HG03378 (cell line): ENCODE results near the gene SNTA1.
"Not testable (repeated sequence)": the region's sequence is repeated elsewhere in the genome, so short reads cannot be mapped to it uniquely, and the experiment has no call there.

Source experiments
- ATAC-seq: cut with Tn5 transposase; IDR thresholded peaks from one replicate; pipeline ENCODE4 v1.9.1; 2021; ENCODE audit warnings: mild to moderate bottlenecking, moderate library complexity; ENCODE audit not compliant: unreplicated experiment

SNTA1 gene

GRCh38 chr20:33443512-33444239, at the start of gene SNTA1:
TSS of gene SNTA1 (minus strand) at chr20:33443763. CDS start at chr20:33443620, 143 bp downstream.
- no peak for ATAC-seq

- no peak for ATAC-seq
Measured at GRCh38 chr20:33490934-33491656, 47.5 kb upstream of the SNTA1 start.

DNA sequence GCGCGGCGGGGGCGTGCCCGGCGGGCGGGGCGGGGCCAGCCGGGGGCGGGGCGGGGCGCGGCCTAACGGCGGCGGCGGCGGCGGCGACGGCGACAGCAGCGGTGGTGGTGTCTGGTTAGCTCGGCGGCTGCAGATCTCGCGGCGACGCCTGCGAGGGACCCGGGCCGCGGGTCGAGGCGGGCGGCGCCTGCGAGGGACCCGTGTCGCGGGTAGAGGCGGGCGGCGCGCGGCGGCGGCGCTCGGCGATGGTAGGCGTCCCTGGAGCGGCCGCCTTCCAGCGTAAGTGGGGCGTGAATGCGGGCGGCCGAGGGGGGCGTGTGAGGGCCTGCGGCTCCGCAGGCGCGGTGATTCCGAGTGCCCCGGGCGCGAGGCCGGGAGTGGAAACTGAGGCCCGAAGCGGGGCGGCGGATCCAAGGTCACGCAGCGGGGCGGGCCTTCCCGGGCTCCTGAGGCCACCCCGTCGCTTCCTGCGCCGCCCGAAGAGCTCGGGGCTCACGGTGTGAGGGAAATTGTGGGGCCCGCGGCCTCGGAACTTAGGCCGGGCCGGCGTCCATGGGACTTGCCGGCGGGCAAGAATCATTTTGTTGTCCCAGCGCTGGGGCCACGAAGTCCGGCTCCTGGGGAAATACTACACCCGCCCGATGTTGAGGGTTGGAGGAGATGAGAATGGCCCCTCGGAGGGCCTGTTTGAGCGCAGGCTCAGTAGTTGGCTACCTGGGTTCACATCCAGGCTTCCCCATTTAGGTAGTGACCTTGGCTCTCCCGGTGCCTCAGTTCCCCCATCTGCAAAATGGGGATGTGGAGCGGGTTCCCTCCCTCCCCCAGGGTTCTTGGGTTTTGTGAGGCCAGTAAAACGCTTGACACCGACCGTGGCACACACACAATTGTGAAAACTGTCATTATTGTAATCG, 46.7 kb upstream of the SNTA1 start, which contains the start of gene CBFA2T2:
TSS of gene CBFA2T2 (plus strand) at position 74 of the 911 bp plus-strand sequence. CDS start at position 246, 172 bp downstream.
- peak; percentile 38 for ATAC-seq

GRCh38 chr20:33489495-33490022, 46.0 kb upstream of the SNTA1 start:
- peak; percentile 87 for ATAC-seq

DNA sequence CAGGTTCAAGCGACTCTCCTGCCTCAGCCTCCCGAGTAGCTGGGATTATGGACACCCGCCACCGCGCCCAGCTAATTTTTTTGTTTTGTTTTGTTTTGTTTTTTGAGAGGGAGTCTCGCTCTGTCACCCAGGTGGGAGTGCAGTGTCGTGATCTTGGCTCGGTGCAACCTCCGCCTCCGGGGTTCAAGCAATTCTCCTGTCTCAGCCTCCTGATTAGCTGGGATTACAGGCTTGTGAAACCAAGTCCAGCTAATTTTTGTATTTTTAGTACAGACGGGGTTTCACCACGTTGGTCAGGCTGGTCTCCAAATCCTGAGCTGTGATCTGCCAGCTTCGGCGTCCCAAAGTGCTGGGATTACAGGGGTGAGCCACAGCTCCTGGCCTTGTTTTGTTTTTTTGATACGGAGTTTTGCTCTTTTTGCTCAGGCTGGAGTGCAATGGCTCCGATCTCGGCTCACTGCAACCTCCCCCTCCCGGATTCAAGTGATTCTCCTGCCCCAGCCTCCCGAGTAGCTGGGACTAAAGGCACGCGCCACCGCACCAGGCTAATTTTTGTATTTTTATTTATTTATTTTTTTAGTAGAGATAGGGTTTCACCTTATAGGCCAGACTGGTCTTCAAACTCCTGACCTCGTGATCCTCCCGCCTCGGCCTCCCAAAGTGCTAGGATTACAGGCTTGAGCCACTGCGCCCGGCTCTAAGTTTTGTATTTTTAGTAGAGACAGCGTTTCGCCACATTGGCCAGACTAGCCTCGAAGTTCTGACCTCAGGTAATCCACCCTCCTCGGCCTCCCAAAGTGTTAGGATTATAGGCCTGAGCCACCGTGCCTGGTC, 45.3 kb upstream of the SNTA1 start:
- not testable (repeated sequence) for ATAC-seq

DNA sequence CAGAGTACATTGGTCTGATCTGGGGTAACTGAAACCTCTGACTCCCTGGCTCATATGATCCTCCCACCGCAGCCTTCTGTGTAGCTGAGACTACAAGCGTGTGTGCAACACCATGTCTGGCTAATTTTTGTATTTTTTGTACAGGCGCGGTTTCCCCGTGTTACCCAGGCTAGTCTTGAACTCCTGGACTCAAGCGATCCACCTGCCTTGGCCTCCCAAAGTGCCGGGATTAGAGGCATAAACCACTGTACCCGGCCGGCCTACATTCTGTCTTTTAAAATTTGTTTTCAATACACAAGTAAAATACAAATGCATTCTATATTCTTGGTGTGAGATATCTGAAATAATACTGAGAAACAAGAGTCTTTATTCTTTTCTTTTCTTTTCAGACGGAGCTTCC, 44.6 kb upstream of the SNTA1 start:
- no peak for ATAC-seq

GRCh38 chr20:33483186-33483585, 39.6 kb upstream of the SNTA1 start:
- not testable (repeated sequence) for ATAC-seq

- no peak for ATAC-seq
Measured at GRCh38 chr20:33482581-33482980, 39.0 kb upstream of the SNTA1 start.

GRCh38 chr20:33481431-33481941, 37.9 kb upstream of the SNTA1 start:
- ATAC-seq: no peak

- no peak for ATAC-seq
Measured at GRCh38 chr20:33480048-33480447, 36.5 kb upstream of the SNTA1 start.

DNA sequence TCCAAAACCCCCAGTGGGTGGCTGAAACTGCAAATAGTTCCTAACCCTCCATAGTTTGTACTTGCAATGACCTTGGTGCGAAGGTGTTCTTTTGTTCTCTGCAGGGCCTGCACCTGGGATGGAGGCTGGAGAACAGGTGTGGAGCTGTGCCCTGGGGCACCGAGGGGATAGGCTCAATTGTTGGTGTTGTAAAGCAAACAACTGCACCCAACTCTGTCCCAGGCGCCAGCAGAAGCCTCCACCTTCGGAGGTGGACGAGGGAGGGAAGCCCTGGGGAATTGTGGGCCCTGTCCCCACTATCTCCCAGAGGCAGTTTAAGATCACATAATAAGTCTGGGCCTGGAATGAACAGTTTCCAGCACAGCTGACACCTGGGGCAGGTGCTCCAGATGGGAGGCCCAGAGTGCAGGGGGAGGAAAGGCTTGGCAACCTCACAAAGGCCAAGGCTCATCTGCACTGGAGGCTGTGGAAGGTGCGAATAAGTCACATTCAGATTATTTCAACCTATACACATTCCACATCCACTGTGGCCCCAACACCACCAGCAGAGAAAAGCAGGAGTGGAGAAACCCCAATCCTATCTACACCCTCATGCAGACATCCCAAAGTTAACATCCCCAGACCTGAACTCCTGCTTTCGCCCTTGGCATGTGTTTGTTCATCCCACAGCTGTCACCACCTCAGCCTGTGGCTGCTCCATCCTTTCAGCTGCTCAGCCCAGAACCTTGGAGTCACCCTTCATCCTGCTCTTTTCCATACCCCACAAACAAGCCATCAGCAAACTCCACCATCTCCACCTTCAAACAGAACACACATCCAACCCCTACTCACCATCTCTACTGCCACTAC, 34.0 kb upstream of the SNTA1 start:
- ATAC-seq: no peak

- no peak for ATAC-seq
Measured at GRCh38 chr20:33475381-33476152, 32.0 kb upstream of the SNTA1 start.

GRCh38 chr20:33474963-33475362, 31.4 kb upstream of the SNTA1 start:
- ATAC-seq: no peak

- no peak for ATAC-seq
Measured at GRCh38 chr20:33474097-33474873, 30.7 kb upstream of the SNTA1 start.

DNA sequence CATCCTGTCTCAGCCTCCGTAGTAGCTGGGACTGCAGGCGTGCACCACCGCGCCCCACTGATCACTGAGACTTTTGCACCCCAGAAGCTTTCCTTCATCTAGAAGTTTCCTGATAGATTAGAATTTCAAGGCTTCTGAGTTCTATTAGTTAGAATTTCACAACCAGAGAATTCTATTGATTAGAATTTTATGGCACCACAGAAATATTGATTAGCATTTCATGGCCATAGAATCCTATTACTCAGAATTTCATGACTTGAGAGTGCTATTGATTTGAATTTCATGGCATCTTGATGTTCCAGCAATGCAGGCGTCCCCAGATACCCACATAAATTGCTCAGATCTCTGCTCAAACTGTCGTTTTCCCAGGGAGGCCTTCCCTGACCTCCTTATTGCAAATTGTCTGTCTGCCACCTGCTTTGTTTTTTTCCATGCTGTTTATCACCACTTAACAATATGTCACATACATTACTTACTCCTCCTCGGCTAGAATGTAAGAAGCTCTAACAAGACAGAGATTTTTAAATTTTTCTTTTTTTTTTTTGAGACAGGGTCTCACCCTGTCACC, 29.4 kb upstream of the SNTA1 start:
- no peak for ATAC-seq

- no peak for ATAC-seq
Measured at GRCh38 chr20:33470866-33471265, 27.3 kb upstream of the SNTA1 start.

- no peak for ATAC-seq
Measured at GRCh38 chr20:33470457-33470856, 26.9 kb upstream of the SNTA1 start.
